GM12878 (cell line): ENCODE measurements around the gene LIG3. TPM values are rescaled to one million over a fixed set of nuclear protein-coding genes. Genes with fewer than 3 reads are reported as not detected.

Experiments
- ATAC-seq: fragments of 200-7000 bp; cut with Tn5 transposase; 3 replicates; pipeline ENCODE4 v1.9.1; 2020; ENCODE audit warnings: mild to moderate bottlenecking, moderate library complexity
- BruUV-seq: library from RNA; stranded (reverse); fragments of 400-500 nt; replicated peaks from 2 replicates; lab custom pipeline; 2021; lab: Mats Ljungman, UMichigan
- CTCF ChIA-PET: fragments of 300-600 bp; sonication (Branson Sonifier 250); formaldehyde crosslinking; extraction: SDS; loops from one replicate; lab custom pipeline; 2021; ENCODE audit warnings: inconsistent platforms; lab: Yijun Ruan, JAX
- POLR2A ChIA-PET: fragments of 350-600 bp; formaldehyde crosslinking; extraction: SDS; loops from one replicate; lab custom pipeline; 2021; ENCODE audit warnings: inconsistent platforms; lab: Charles Lee
- RAD21 ChIA-PET: fragments of 300-600 bp; sonication (Branson Sonifier 250); formaldehyde crosslinking; loops from one replicate; lab custom pipeline; 2023; ENCODE audit warnings: antibody characterized with exemption; ENCODE audit not compliant: unreplicated experiment; lab: Charles Lee
- SMC1A ChIA-PET: fragments of 300-600 bp; sonication (Branson Sonifier 250); formaldehyde crosslinking; loops from one replicate; lab custom pipeline; 2023; ENCODE audit not compliant: unreplicated experiment, uncharacterized antibody; lab: Charles Lee
- DNase-seq: peaks from one replicate; pipeline ENCODE4 v3.0.0-alpha.2; 2011; ENCODE audit warnings: low read depth, low spot score
- FAIRE-seq: peaks from 3 replicates; lab custom pipeline; 2011; peaks lifted over from hg19 to GRCh38; lab: Jason Lieb, UNC
- H2AFZ ChIP-seq: 2 replicates; pipeline ENCODE4 v1.6.0; 2011; ENCODE audit warnings: low read depth, low read length, control low read depth; ENCODE audit not compliant: control insufficient read depth
- H3K27ac ChIP-seq: 2 replicates; pipeline ENCODE4 v1.5.1; 2011; ENCODE audit warnings: control low read depth; ENCODE audit not compliant: control insufficient read depth, insufficient read depth
- H3K27me3 ChIP-seq, 2 experiments: replicated peaks in 1 of 2; 2 replicates each; pipeline versions ENCODE4 v1.6.0 to v1.6.1; 2011; ENCODE audit warnings: low read length in 1 of 2; ENCODE audit not compliant: control insufficient read depth in 2 of 2, insufficient read depth in 2 of 2
- H3K36me3 ChIP-seq, 2 experiments: 2 replicates each; pipeline ENCODE4 v1.5.1; 2011; ENCODE audit warnings: low read length in 1 of 2; ENCODE audit not compliant: control insufficient read depth in 2 of 2, insufficient read depth in 2 of 2
- H3K4me1 ChIP-seq: 2 replicates; pipeline ENCODE4 v1.6.1; 2011; ENCODE audit warnings: mild to moderate bottlenecking, low read length, moderate library complexity, mixed read lengths; ENCODE audit not compliant: control insufficient read depth, insufficient read depth
- H3K4me2 ChIP-seq: 2 replicates; pipeline ENCODE4 v1.6.0; 2011; ENCODE audit warnings: control low read depth; ENCODE audit not compliant: control insufficient read depth, insufficient read depth
- H3K4me3 ChIP-seq: fragments of 200-600 bp; sonication (generic); 2 replicates; pipeline ENCODE4 v1.5.1; 2016
- H3K79me2 ChIP-seq: 2 replicates; pipeline ENCODE4 v1.6.0; 2011; ENCODE audit warnings: low read length; ENCODE audit not compliant: control insufficient read depth, insufficient read depth
- H3K9ac ChIP-seq: 2 replicates; pipeline ENCODE4 v1.8.0; 2011; ENCODE audit warnings: low read length, control low read depth, mixed read lengths; ENCODE audit not compliant: control insufficient read depth, insufficient read depth
- H3K9me3 ChIP-seq: replicated peaks from 3 replicates; pipeline ENCODE4 v1.5.1; 2011; ENCODE audit warnings: mild to moderate bottlenecking, low read length; ENCODE audit not compliant: control insufficient read depth, insufficient read depth
- H4K20me1 ChIP-seq: 2 replicates; pipeline ENCODE4 v1.6.0; 2011; ENCODE audit not compliant: control insufficient read depth, insufficient read depth
- EP300 ChIP-seq, 2 experiments: fragments of 150-350 bp in 1 of 2; IDR thresholded peaks; 2 replicates each; pipeline ENCODE4 v1.6.1; 2011 to 2012; ENCODE audit warnings: low read depth in 2 of 2, low read length in 2 of 2, borderline replicate concordance in 1 of 2, improper control_type of control experiment in 1 of 2, inconsistent platforms in 1 of 2; ENCODE audit not compliant: control insufficient read depth in 1 of 2
- HDGF ChIP-seq: fragments of 450-650 bp; IDR thresholded peaks from 2 replicates; pipeline ENCODE4 v1.6.1; 2016; ENCODE audit warnings: antibody characterized with exemption
- POLR2A ChIP-seq: IDR thresholded peaks from 2 replicates; pipeline ENCODE4 v1.6.1; 2011; ENCODE audit warnings: low read depth, mild to moderate bottlenecking, low read length
- POLR2AphosphoS5 ChIP-seq: IDR thresholded peaks from 2 replicates; pipeline ENCODE4 v1.6.1; 2011; ENCODE audit warnings: mild to moderate bottlenecking, low read length, inconsistent platforms
- WGBS: methylation state at CpG from one replicate; pipeline ENCODE4 v1.1.6; 2016; ENCODE audit warnings: low lambda C conversion rate; ENCODE audit not compliant: insufficient replicate concordance, insufficient coverage; ENCODE audit errors: missing lambda C conversion rate; 5-methylcytosine and 5-hydroxymethylcytosine counted together
- in situ Hi-C: fragments of 300-500 bp; cut with MboI; formaldehyde crosslinking; loops from 9 replicates; pipeline ENCODE4 v1.14.3; 2018; ENCODE audit warnings: mixed read lengths
- intact Hi-C: fragments of 100-400 bp; cut with micrococcal nuclease; formaldehyde crosslinking; loops from one replicate; pipeline ENCODE4 v1.14.2; 2022; ENCODE audit not compliant: unreplicated experiment
- polyA plus RNA-seq, 11 experiments: library from polyadenylated mRNA; depleted of rRNA in 4 of 11; unstranded in 6 of 11; stranded (reverse) in 5 of 11; fragments of >200 nt; fragmentation: Nextera tagmentation in 4 of 11; fragmentation: Illumina TruSeq in 1 of 11; extraction: Ambion mirVana in 4 of 11; extraction: Trizol in 1 of 11; gene quantifications; 1 replicate in 1 of 11; 2 replicates in 10 of 11; pipeline versions ENCODE4 v1.2.1 to v1.2.3, GENCODE V29; 2011 to 2016; ENCODE audit warnings: inconsistent platforms in 2 of 11, missing spikeins in 2 of 11, low read depth in 1 of 11
- total RNA-seq, 4 experiments: library from RNA; depleted of rRNA in 3 of 4; stranded (reverse); fragments of >200 nt in 3 of 4; fragmentation: Illumina TruSeq in 1 of 4; extraction: Trizol in 1 of 4; gene quantifications; 2 replicates each; pipeline versions ENCODE4 v1.2.1 to v1.2.3, GENCODE V29; 2013 to 2021
- TF ChIP-seq, protein P1 (sequence below): fragments of 450-650 bp; IDR thresholded peaks from 2 replicates; pipeline ENCODE4 v1.6.1; 2018; ENCODE audit warnings: mild to moderate bottlenecking, low read depth, moderate library complexity; ENCODE audit not compliant: partially characterized antibody

LIG3 gene
- total and polyA plus RNA-seq, 10 of the 15 experiments (the other 5 are each of a cell fraction or from before 2014, with no cell fraction given) = 6.5 to 45.4 (median 31.0) TPM

DNA sequence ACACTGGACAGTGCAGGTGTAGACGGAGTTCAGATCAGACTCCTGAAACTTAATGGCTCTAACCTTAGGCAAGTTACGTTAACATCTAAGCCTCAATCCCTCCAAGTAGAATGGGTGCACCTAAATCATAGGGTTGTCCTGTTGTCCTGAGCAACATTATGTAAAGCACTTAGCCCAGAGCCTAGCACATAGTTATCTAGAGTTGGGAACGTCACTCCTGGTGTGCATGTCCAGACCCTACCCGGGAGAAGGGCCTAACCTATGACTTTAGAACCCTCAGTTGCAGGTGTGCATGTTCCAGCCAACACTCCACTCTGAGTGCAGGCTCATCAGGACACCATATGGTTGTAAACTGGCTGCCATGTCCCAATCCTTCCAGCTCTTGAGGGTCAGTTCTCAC, 26.0 kb downstream of the LIG3 start:
- in situ Hi-C loops = no loop called here
- FAIRE-seq = no peak
- SMC1A ChIA-PET = no interaction called here
- no peak for DNase-seq
- Histone ChIP-seq H3K36me3 (peaks cover 12 to 27% of the 10 kb centered on the region in 2 experiments; a peak in 3 of 4 replicates), H3K4me3 (no peak overlapping the region), H4K20me1 (no peaks in the 10 kb centered on the region), H3K79me2 (no peaks in the 10 kb centered on the region), H3K9me3 (no peaks in the 10 kb centered on the region), H3K27ac (no peak overlapping the region), H3K9ac (no peak overlapping the region)
- ATAC-seq = no peak
- RAD21 ChIA-PET = no interaction called here
- BruUV-seq = no TSS peak
- intact Hi-C loops = no loop called here
- POLR2A ChIA-PET = no interaction called here
- CTCF ChIA-PET = no interaction called here
- 93% methylated on average over 4 of the region's 4 CpGs for WGBS
- peak; percentile 26; the same call in 1 of the 2 replicates for TF ChIP-seq POLR2A
- peak; percentile 60; the same call in 1 of the 2 replicates for TF ChIP-seq POLR2AphosphoS5
- TF ChIP-seq, protein P1, sequence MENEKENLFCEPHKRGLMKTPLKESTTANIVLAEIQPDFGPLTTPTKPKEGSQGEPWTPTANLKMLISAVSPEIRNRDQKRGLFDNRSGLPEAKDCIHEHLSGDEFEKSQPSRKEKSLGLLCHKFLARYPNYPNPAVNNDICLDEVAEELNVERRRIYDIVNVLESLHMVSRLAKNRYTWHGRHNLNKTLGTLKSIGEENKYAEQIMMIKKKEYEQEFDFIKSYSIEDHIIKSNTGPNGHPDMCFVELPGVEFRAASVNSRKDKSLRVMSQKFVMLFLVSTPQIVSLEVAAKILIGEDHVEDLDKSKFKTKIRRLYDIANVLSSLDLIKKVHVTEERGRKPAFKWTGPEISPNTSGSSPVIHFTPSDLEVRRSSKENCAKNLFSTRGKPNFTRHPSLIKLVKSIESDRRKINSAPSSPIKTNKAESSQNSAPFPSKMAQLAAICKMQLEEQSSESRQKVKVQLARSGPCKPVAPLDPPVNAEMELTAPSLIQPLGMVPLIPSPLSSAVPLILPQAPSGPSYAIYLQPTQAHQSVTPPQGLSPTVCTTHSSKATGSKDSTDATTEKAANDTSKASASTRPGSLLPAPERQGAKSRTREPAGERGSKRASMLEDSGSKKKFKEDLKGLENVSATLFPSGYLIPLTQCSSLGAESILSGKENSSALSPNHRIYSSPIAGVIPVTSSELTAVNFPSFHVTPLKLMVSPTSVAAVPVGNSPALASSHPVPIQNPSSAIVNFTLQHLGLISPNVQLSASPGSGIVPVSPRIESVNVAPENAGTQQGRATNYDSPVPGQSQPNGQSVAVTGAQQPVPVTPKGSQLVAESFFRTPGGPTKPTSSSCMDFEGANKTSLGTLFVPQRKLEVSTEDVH = no peak
- TF ChIP-seq, all 136 proteins: peak for 2
- H3K27me3 ChIP-seq = no peaks in the 10 kb centered on the region
- H3K4me2 ChIP-seq = no peak overlapping the region
- no peak overlapping the region for H2AFZ ChIP-seq
- H3K4me1 ChIP-seq = no peaks in the 10 kb centered on the region

DNA sequence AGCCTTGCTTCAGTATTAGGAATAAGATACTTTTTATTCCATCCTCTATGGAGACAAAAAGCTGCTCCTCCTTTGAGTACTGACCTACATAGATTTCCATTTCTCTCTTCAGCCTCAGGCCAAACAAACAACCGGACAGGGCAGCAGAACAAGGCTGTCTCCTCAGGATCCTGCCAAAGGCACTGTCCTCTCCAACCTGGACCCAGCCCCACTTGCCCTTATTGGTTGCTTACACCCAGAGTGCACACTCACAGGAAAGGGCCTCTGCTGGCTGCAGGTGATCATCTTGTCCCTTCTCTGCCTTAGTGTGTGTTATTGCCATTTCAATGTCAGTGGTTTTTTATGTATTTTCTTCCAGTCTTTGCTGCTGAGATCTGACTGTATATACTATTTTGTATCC, 26.6 kb downstream of the LIG3 start:
- intact Hi-C loops (no loop called here), in situ Hi-C loops (no loop called here)
- no peaks in the 10 kb centered on the region for H3K4me1 ChIP-seq
- FAIRE-seq (no peak), DNase-seq (no peak), ATAC-seq (no peak)
- no peaks in the 10 kb centered on the region for H4K20me1 ChIP-seq
- RAD21 ChIA-PET = no interaction called here
- POLR2A ChIA-PET = no interaction called here
- 33% methylated on average over 1 of the region's 1 CpG for WGBS
- no peaks in the 10 kb centered on the region for H3K27me3 ChIP-seq
- CTCF ChIA-PET = no interaction called here
- no TSS peak for BruUV-seq
- peaks cover 15 to 27% of the 10 kb centered on the region in 2 experiments; a peak in 3 of 4 replicates for H3K36me3 ChIP-seq
- no peak overlapping the region for H3K4me3 ChIP-seq
- H2AFZ ChIP-seq = no peak overlapping the region
- SMC1A ChIA-PET = no interaction called here
- no peak overlapping the region for H3K9ac ChIP-seq
- H3K4me2 ChIP-seq = no peak overlapping the region
- TF ChIP-seq EP300 (IDR thresholded peaks at IDR 0.05; ENCODE audit: borderline replicate concordance in 1 of 2, control insufficient read depth in 1 of 2, low read depth in 2 of 2, low read length in 2 of 2) (no peak), POLR2AphosphoS5 (peak; percentile 23; the same call in 1 of the 2 replicates), HDGF (no peak)
- H3K9me3 ChIP-seq = no peaks in the 10 kb centered on the region
- H3K79me2 ChIP-seq = no peaks in the 10 kb centered on the region
- no peak overlapping the region for H3K27ac ChIP-seq
